Pancreas (tissue), 10 donors: Measurements from ENCODE around the gene MRPL44. TPM values are rescaled to one million over a fixed set of nuclear protein-coding genes. Genes with fewer than 3 reads are reported as not detected.

ENCODE experiments used
- ATAC-seq, 4 donors: fragments of 200-7000 bp; cut with Tn5 transposase; one replicate each; pipeline versions ENCODE4 v1.8.0 to v1.9.1; 2020; ENCODE audit warnings: mild to moderate bottlenecking in 4 of 4, moderate library complexity in 4 of 4
- DNase-seq, 6 donors: peaks; one replicate each; pipeline ENCODE4 v3.0.0-alpha.2; 2020
- FAIRE-seq: peaks from 2 replicates; lab custom pipeline; 2012; peaks lifted over from hg19 to GRCh38; lab: Jason Lieb, UNC
- H3K27ac ChIP-seq, 4 donors: fragments of 200-600 bp; sonication (generic); 1 replicate in 3 of 4; 2 replicates in 1 of 4; pipeline versions ENCODE4 v1.5.0 to v1.8.0; 2020
- H3K27me3 ChIP-seq, 4 donors: fragments of 200-600 bp; one replicate each; pipeline ENCODE4 v1.8.0; 2021
- H3K36me3 ChIP-seq, 3 donors: fragments of 200-600 bp; sonication (generic) in 1 of 3; one replicate each; pipeline versions ENCODE4 v1.5.0 to v1.8.0; 2020 to 2021
- H3K4me1 ChIP-seq, 3 donors: fragments of 200-600 bp; one replicate each; pipeline ENCODE4 v1.8.0; 2021
- H3K4me3 ChIP-seq, 4 donors: fragments of 200-600 bp; sonication (generic) in 2 of 4; one replicate each; pipeline versions ENCODE4 v1.5.0 to v1.8.0; 2020 to 2021
- H3K9me3 ChIP-seq, 4 donors: fragments of 200-600 bp; one replicate each; pipeline ENCODE4 v1.8.0; 2021
- CTCF ChIP-seq, 4 donors: fragments of 200-600 bp; sonication (generic) in 3 of 4; IDR thresholded peaks; one replicate each; pipeline versions ENCODE4 v1.5.0 to v1.8.0; 2021; ENCODE audit warnings: antibody characterized with exemption in 4 of 4
- WGBS, 2 donors: extraction: QIAGEN DNeasy Blood & Tissue Kit; methylation state at CpG; one replicate each; pipeline ENCODE4 v1.1.7; 2013; 5-methylcytosine and 5-hydroxymethylcytosine counted together
- intact Hi-C, 3 donors: fragments of 100-400 bp; cut with DNase I; formaldehyde crosslinking; loops; one replicate each; pipeline versions ENCODE4 v1.11.1 to v1.14.2; 2022
- polyA plus RNA-seq, 2 donors: library from polyadenylated mRNA; stranded (reverse); fragments of 200-250 nt; gene quantifications; one replicate each; pipeline ENCODE4 v1.2.3, GENCODE V29; 2013
- total RNA-seq, 6 donors: library from RNA; stranded (reverse); fragmentation: NEBNext Ultra II Directional in 4 of 6; extraction: Animal tissue kit (Norgen Biotek cat#: 25700) in 4 of 6; gene quantifications; one replicate each; pipeline versions ENCODE4 v1.2.1 to v1.2.4, GENCODE V29; 2021 to 2023
- donor health status: healthy with polysubstance abuse.
- donor health status: DM: no; HTN: no; CAD: no; lungs with moderate emphysema.
- donor health status: DM: no; HTN: no; CAD: no.
- donor health status: control.
- donor health status: control.
- donor health status: Bipolar disorder and iron deficiency.
- donor health status: DM: yes; HTN: yes; CAD: no.
- donor health status: DM: no; HTN: no; CAD: no.
- donor health status: DM: no; HTN: no; CAD: no.
- donor health status: DM: yes; HTN: yes; CAD: no.

The MRPL44 gene
- total and polyA plus RNA-seq, 8 donors, result 5.9 to 12.7 (median 9.6) TPM

GRCh38 chr2:224008702-224009261 is 51.5 kb downstream of the MRPL44 start:
- DNase-seq (peak in 4 of 6 donors; percentile 19 to 47 (median 32)), FAIRE-seq (no peak), ATAC-seq (peak; percentile 83 to 91 (median 87))
- H3K27me3 ChIP-seq, result no peaks in the 10 kb centered on the region
- intact Hi-C loops, result no loop called here
- H3K4me1 ChIP-seq, result peaks cover 0 to 14% (median 0%) of the 10 kb centered on the region in 3 donors
- H3K4me3 ChIP-seq, result peak overlapping the region in 2 of 4 donors; percentile 6 to 22
- WGBS, 2 donors, result 11% methylated on average over 12 of the region's 12 CpGs
- TF ChIP-seq CTCF (IDR thresholded peaks at IDR 0.05), result no peak
- H3K36me3 ChIP-seq, result no peaks in the 10 kb centered on the region
- H3K9me3 ChIP-seq, result no peaks in the 10 kb centered on the region
- peak overlapping the region in 3 of 4 donors; percentile 20 to 77 (median 66) for H3K27ac ChIP-seq

GRCh38 chr2:224009605-224010315 is 52.5 kb downstream of the MRPL44 start:
- ATAC-seq, result peak in 1 of 4 donors; percentile 4
- no peak for TF ChIP-seq CTCF (IDR thresholded peaks at IDR 0.05)
- intact Hi-C loops, result no loop called here
- DNase-seq, result no peak
- Histone ChIP-seq H3K4me3 (no peak overlapping the region), H3K27me3 (no peaks in the 10 kb centered on the region), H3K9me3 (no peaks in the 10 kb centered on the region), H3K36me3 (no peaks in the 10 kb centered on the region), H3K4me1 (peaks cover 0 to 14% (median 0%) of the 10 kb centered on the region in 3 donors), H3K27ac (peak overlapping the region in 3 of 4 donors; percentile 20 to 77 (median 66))
- 51% methylated on average over 5 of the region's 5 CpGs for WGBS, 2 donors
- FAIRE-seq, result no peak

GRCh38 chr2:224011837-224012236 is 54.6 kb downstream of the MRPL44 start:
- no peaks in the 10 kb centered on the region for H3K27me3 ChIP-seq
- H3K36me3 ChIP-seq, result no peaks in the 10 kb centered on the region
- peaks cover 0 to 14% (median 0%) of the 10 kb centered on the region in 3 donors for H3K4me1 ChIP-seq
- no peak for TF ChIP-seq CTCF (IDR thresholded peaks at IDR 0.05)
- H3K4me3 ChIP-seq, result no peak overlapping the region
- intact Hi-C loops, result no loop called here
- H3K9me3 ChIP-seq, result no peaks in the 10 kb centered on the region
- DNase-seq, result no peak
- no peak overlapping the region for H3K27ac ChIP-seq
- no peak for FAIRE-seq
- ATAC-seq, result no peak
- 39 to 56% methylated on average over 1 of the region's 1 CpG for WGBS, 2 donors

- peaks cover 0 to 6% (median 0%) of the 10 kb centered on the region in 3 donors for H3K4me1 ChIP-seq
- no peak overlapping the region for H3K27ac ChIP-seq
- no peaks in the 10 kb centered on the region for H3K27me3 ChIP-seq
- ATAC-seq, result no peak
- H3K36me3 ChIP-seq, result no peaks in the 10 kb centered on the region
- TF ChIP-seq CTCF (IDR thresholded peaks at IDR 0.05), result no peak
- 95 to 97% methylated on average over 4 of the region's 4 CpGs for whole genome bisulfite sequencing, 2 donors
- intact Hi-C loops, result no loop called here
- DNase-seq, result no peak
- H3K9me3 ChIP-seq, result no peaks in the 10 kb centered on the region
- H3K4me3 ChIP-seq, result no peak overlapping the region
- FAIRE-seq, result no peak
These were observed 57.1 kb downstream of the MRPL44 start for GRCh38 chr2:224014336-224014735.

GRCh38 chr2:224016963-224017362 is 59.7 kb downstream of the MRPL44 start:
- H3K27ac ChIP-seq, result no peak overlapping the region
- FAIRE-seq, result no peak
- no peaks in the 10 kb centered on the region for H3K27me3 ChIP-seq
- DNase-seq, result no peak
- H3K9me3 ChIP-seq, result no peaks in the 10 kb centered on the region
- no peak for TF ChIP-seq CTCF (IDR thresholded peaks at IDR 0.05)
- ATAC-seq, result no peak
- H3K36me3 ChIP-seq, result no peaks in the 10 kb centered on the region
- WGBS, 2 donors, result 49 to 56% methylated on average over 3 of the region's 3 CpGs
- no peak overlapping the region for H3K4me3 ChIP-seq
- no peaks in the 10 kb centered on the region for H3K4me1 ChIP-seq
- intact Hi-C loops, result no loop called here
